B cell (primary cell): ENCODE measurements around the gene SLC9A5. TPM values are rescaled to one million over a fixed set of nuclear protein-coding genes. Genes with fewer than 3 reads are reported as not detected.

Experiments used
- ATAC-seq: fragments of 200-7000 bp; cut with Tn5 transposase; one replicate; pipeline ENCODE4 v1.10.0; 2021; ENCODE audit warnings: low read depth, mild to moderate bottlenecking, moderate number of reproducible peaks, moderate library complexity
- CTCF ChIA-PET: fragments of 350-600 bp; sonication (Branson Sonifier 250); formaldehyde crosslinking; loops from one replicate; lab custom pipeline; 2021; ENCODE audit warnings: antibody characterized with exemption, inconsistent platforms; lab: Charles Lee
- POLR2A ChIA-PET: fragments of 350-600 bp; sonication (Branson Sonifier 250); formaldehyde crosslinking; loops from one replicate; lab custom pipeline; 2021; ENCODE audit warnings: antibody characterized with exemption; lab: Charles Lee
- DNase-seq: peaks from one replicate; pipeline ENCODE4 v3.0.0; 2013
- H2AFZ ChIP-seq: 2 replicates; pipeline ENCODE4 v1.6.1; 2012; ENCODE audit warnings: mild to moderate bottlenecking, low read depth, low read length; ENCODE audit not compliant: insufficient read depth, poor library complexity, severe bottlenecking
- H3K27ac ChIP-seq, 2 donors: 1 replicate in 1 of 2; 2 replicates in 1 of 2; pipeline ENCODE4 v1.5.1; 2012 to 2013; ENCODE audit warnings: low read length in 2 of 2, mild to moderate bottlenecking in 2 of 2, moderate library complexity in 1 of 2
- H3K27me3 ChIP-seq, 4 experiments: fragments of 200-600 bp in 1 of 4; sonication (generic) in 1 of 4; replicated peaks in 1 of 4; 1 replicate in 2 of 4; 2 replicates in 2 of 4; pipeline versions ENCODE4 v1.6.1 to v1.7.0; 2013 to 2016; ENCODE audit warnings: low read length in 3 of 4, mild to moderate bottlenecking in 2 of 4, mixed read lengths in 1 of 4, moderate library complexity in 1 of 4; ENCODE audit not compliant: insufficient read depth in 4 of 4, control insufficient read depth in 3 of 4; ENCODE audit errors: control extremely low read depth in 1 of 4
- H3K36me3 ChIP-seq, 2 experiments: replicated peaks in 1 of 2; 1 replicate in 1 of 2; 2 replicates in 1 of 2; pipeline versions ENCODE4 v1.6.1 to v1.7.1; 2013; ENCODE audit warnings: low read length in 1 of 2; ENCODE audit not compliant: insufficient read depth in 2 of 2, control insufficient read depth in 1 of 2; ENCODE audit errors: control extremely low read depth in 1 of 2, extremely low read depth in 1 of 2
- H3K4me1 ChIP-seq, 2 donors: fragments of 200-600 bp in 1 of 2; sonication (generic) in 1 of 2; 1 replicate in 1 of 2; 2 replicates in 1 of 2; pipeline versions ENCODE4 v1.5.1 to v1.6.1; 2013 to 2017; ENCODE audit warnings: low read length in 2 of 2; ENCODE audit not compliant: control insufficient read depth in 2 of 2, insufficient read depth in 2 of 2
- H3K4me2 ChIP-seq: replicated peaks from 2 replicates; pipeline ENCODE3; 2012; ENCODE audit warnings: mild to moderate bottlenecking, low read depth, low read length; ENCODE audit not compliant: poor library complexity, severe bottlenecking
- H3K4me3 ChIP-seq, 5 experiments: fragments of 200-600 bp in 1 of 5; sonication (generic) in 1 of 5; 1 replicate in 3 of 5; 2 replicates in 2 of 5; pipeline versions ENCODE4 v1.5.1 to v1.7.0; 2011 to 2016; ENCODE audit warnings: low read length in 4 of 5, mild to moderate bottlenecking in 4 of 5, low read depth in 2 of 5, control low read depth in 1 of 5, moderate library complexity in 1 of 5; ENCODE audit not compliant: insufficient read depth in 1 of 5; ENCODE audit errors: control extremely low read depth in 1 of 5, extremely low read depth in 1 of 5
- H3K79me2 ChIP-seq: fragments of 200-600 bp; sonication (generic); one replicate; pipeline ENCODE4 v1.6.0; 2016; ENCODE audit warnings: low read length; ENCODE audit not compliant: control insufficient read depth, insufficient read depth
- H3K9ac ChIP-seq: fragments of 200-600 bp; sonication (generic); 2 replicates; pipeline ENCODE4 v1.6.1; 2017; ENCODE audit warnings: mild to moderate bottlenecking, low read length, moderate library complexity
- H3K9me3 ChIP-seq, 3 donors: one replicate each; pipeline versions ENCODE4 v1.6.1 to v1.7.1; 2013; ENCODE audit warnings: low read length in 2 of 3; ENCODE audit not compliant: control insufficient read depth in 2 of 3, insufficient read depth in 1 of 3; ENCODE audit errors: control extremely low read depth in 1 of 3
- H4K20me1 ChIP-seq: 2 replicates; pipeline ENCODE4 v1.6.0; 2012; ENCODE audit warnings: mild to moderate bottlenecking, low read length; ENCODE audit not compliant: insufficient read depth, control insufficient read depth, poor library complexity, severe bottlenecking
- H3K27ac Mint-ChIP-seq: one replicate; pipeline ENCODE4 v1.8.0; 2021; ENCODE audit warnings: mixed read lengths
- H3K27me3 Mint-ChIP-seq: one replicate; pipeline ENCODE4 v1.8.0; 2021; ENCODE audit warnings: mixed read lengths
- H3K4me1 Mint-ChIP-seq: one replicate; pipeline ENCODE4 v1.8.0; 2021; ENCODE audit warnings: mixed read lengths
- H3K4me3 Mint-ChIP-seq: one replicate; pipeline ENCODE4 v1.8.0; 2021; ENCODE audit warnings: mixed read lengths
- H3K9me3 Mint-ChIP-seq: one replicate; pipeline ENCODE4 v1.8.0; 2022; ENCODE audit warnings: mixed read lengths; ENCODE audit not compliant: insufficient read depth
- CTCF ChIP-seq: fragments of 200-600 bp; IDR thresholded peaks from one replicate; pipeline ENCODE4 v1.8.0; 2022; ENCODE audit warnings: antibody characterized with exemption, mild to moderate bottlenecking
- EZH2 ChIP-seq: IDR thresholded peaks from 2 replicates; pipeline ENCODE4 v1.6.1; 2012; ENCODE audit warnings: borderline replicate concordance, low read depth, mild to moderate bottlenecking, moderate library complexity, low read length; ENCODE audit not compliant: insufficient read depth, poor library complexity, severe bottlenecking
- WGBS: methylation state at CpG from one replicate; pipeline ENCODE4 v1.1.5; 2013; ENCODE audit warnings: missing lambda C conversion rate; ENCODE audit not compliant: insufficient coverage; 5-methylcytosine and 5-hydroxymethylcytosine counted together
- intact Hi-C: fragments of 100-400 bp; cut with micrococcal nuclease; formaldehyde crosslinking; loops from one replicate; pipeline ENCODE4 v1.10.0; 2022
- polyA plus RNA-seq: library from polyadenylated mRNA; depleted of rRNA; stranded (reverse); fragments of >200 nt; gene quantifications from 2 replicates; pipeline ENCODE4 v1.2.3, GENCODE V29; 2012
- total RNA-seq, 2 donors: library from RNA; stranded (reverse); fragments of 120-200 nt in 1 of 2; gene quantifications; 1 replicate in 1 of 2; 2 replicates in 1 of 2; pipeline versions ENCODE4 v1.2.3 to v1.2.4, GENCODE V29; 2013 to 2022

The SLC9A5 gene
- total and polyA plus RNA-seq, 2 donors (not counting 1 experiment from before 2014, with no cell fraction given) = 1.7 TPM

GRCh38 chr16:67280090-67281015 is 31.6 kb downstream of the SLC9A5 start:
- intact Hi-C loops = no loop called here
- no peak overlapping the region for H3K27ac ChIP-seq

More at GRCh38 chr16:67280090-67281015, 31.6 kb downstream of the SLC9A5 start:
- ChIA-PET POLR2A (no interaction called here), CTCF (interaction anchor here (0.7 to 2.0 kb wide), 7 partner anchors 12 to 176 kb away, joined by 3 to 7 read pairs (median 4); partner anchors contain the start of gene TMEM208)
- Histone ChIP-seq H4K20me1 (no peaks in the 10 kb centered on the region), H3K27me3 (no peaks in the 10 kb centered on the region), H3K79me2 (peaks cover 3% of the 10 kb centered on the region), H2AFZ (peak overlapping the region; percentile 91), H3K36me3 (no peaks in the 10 kb centered on the region), H3K9ac (no peak overlapping the region), H3K4me3 (no peak overlapping the region), H3K9me3 (no peaks in the 10 kb centered on the region), H3K4me1 (peaks cover 7 to 11% of the 10 kb centered on the region in 2 donors), H3K4me2 (peak overlapping the region; percentile 94)
- Mint-ChIP-seq H3K27ac (peak overlapping the region; percentile 10), H3K4me1 (peaks cover 6% of the 10 kb centered on the region), H3K4me3 (peak overlapping the region; percentile 47), H3K27me3 (no peaks in the 10 kb centered on the region), H3K9me3 (no peaks in the 10 kb centered on the region)
- ATAC-seq (no peak), DNase-seq (no peak)
- TF ChIP-seq CTCF (no peak), EZH2 (no peak)
- WGBS = 98% methylated on average over 13 of the region's 15 CpGs
